Smooth muscle cell (in vitro differentiated cells): ENCODE measurements around the gene ZXDC. TPM values are rescaled to one million over a fixed set of nuclear protein-coding genes. Genes with fewer than 3 reads are reported as not detected.

Experiments used
- DNase-seq: peaks from one replicate; lab custom pipeline; 2025; ENCODE audit not compliant: unreplicated experiment; lab: John Stamatoyannopoulos, UW
- H2AFZ ChIP-seq: fragments of 200-600 bp; sonication (generic); 2 replicates; pipeline ENCODE4 v1.6.0; 2016; ENCODE audit warnings: antibody characterized with exemption, low read depth, mild to moderate bottlenecking
- H3F3A ChIP-seq: fragments of 200-600 bp; sonication (generic); 2 replicates; pipeline ENCODE4 v1.6.0; 2017; ENCODE audit warnings: antibody characterized with exemption, low read depth
- H3K27ac ChIP-seq: fragments of 200-600 bp; sonication (generic); 2 replicates; pipeline ENCODE4 v1.5.1; 2016; ENCODE audit warnings: low read depth, mild to moderate bottlenecking
- H3K27me3 ChIP-seq: fragments of 200-600 bp; sonication (generic); 2 replicates; pipeline ENCODE4 v1.6.1; 2016; ENCODE audit warnings: low read depth, mild to moderate bottlenecking
- H3K36me3 ChIP-seq: fragments of 200-600 bp; sonication (generic); 2 replicates; pipeline ENCODE4 v1.5.1; 2016; ENCODE audit warnings: low read depth
- H3K4me1 ChIP-seq: fragments of 200-600 bp; sonication (generic); 2 replicates; pipeline ENCODE4 v1.5.1; 2016; ENCODE audit warnings: low read depth
- H3K4me2 ChIP-seq: fragments of 200-600 bp; sonication (generic); 2 replicates; pipeline ENCODE4 v1.6.0; 2016; ENCODE audit warnings: mild to moderate bottlenecking
- H3K4me3 ChIP-seq: fragments of 200-600 bp; sonication (generic); 2 replicates; pipeline ENCODE4 v1.5.1; 2016; ENCODE audit warnings: mild to moderate bottlenecking
- H3K79me2 ChIP-seq: fragments of 200-600 bp; sonication (generic); 2 replicates; pipeline ENCODE4 v1.6.0; 2016; ENCODE audit warnings: low read depth, mild to moderate bottlenecking
- H3K9ac ChIP-seq: fragments of 200-600 bp; sonication (generic); 2 replicates; pipeline ENCODE4 v1.6.0; 2016; ENCODE audit warnings: low read depth
- H3K9me3 ChIP-seq: fragments of 200-600 bp; sonication (generic); replicated peaks from 2 replicates; pipeline ENCODE4 v1.5.1; 2016; ENCODE audit warnings: low read depth
- H4K20me1 ChIP-seq: fragments of 200-600 bp; sonication (generic); 2 replicates; pipeline ENCODE4 v1.6.0; 2016; ENCODE audit warnings: low read depth
- CTCF ChIP-seq: fragments of 200-600 bp; sonication (generic); IDR thresholded peaks from 2 replicates; pipeline ENCODE4 v1.5.1; 2017; ENCODE audit warnings: borderline replicate concordance, mild to moderate bottlenecking, antibody characterized with exemption; ENCODE audit not compliant: insufficient read depth, poor library complexity, severe bottlenecking
- WGBS: methylation state at CpG from one replicate; pipeline ENCODE4 v1.1.7; 2016; ENCODE audit warnings: low lambda C conversion rate; 5-methylcytosine and 5-hydroxymethylcytosine counted together
- polyA plus RNA-seq: library from polyadenylated mRNA; unstranded; fragments of >200 nt; fragmentation: Nextera tagmentation; extraction: Ambion mirVana; gene quantifications from 2 replicates; pipeline ENCODE4 v1.2.1, GENCODE V29; 2016
- total RNA-seq: library from RNA; depleted of rRNA; stranded (reverse); fragments of >200 nt; gene quantifications from 2 replicates; pipeline ENCODE4 v1.2.3, GENCODE V29; 2014

ZXDC gene
- total and polyA plus RNA-seq, 2 experiments from 2014 or later: 9.2 to 20.4 TPM

GRCh38 chr3:126441256-126441880 lies 34.3 kb downstream of the ZXDC start:
- WGBS: 94% methylated on average over 15 of the region's 20 CpGs
- no peak overlapping the region for H3K27ac ChIP-seq
- no peaks in the 10 kb centered on the region for H3F3A ChIP-seq
- H3K9ac ChIP-seq: no peak overlapping the region
- no peak overlapping the region for H3K4me2 ChIP-seq
- DNase-seq: no peak
- no peak overlapping the region for H2AFZ ChIP-seq
- H3K27me3 ChIP-seq: no peaks in the 10 kb centered on the region
- no peaks in the 10 kb centered on the region for H3K36me3 ChIP-seq
- H3K4me3 ChIP-seq: no peak overlapping the region
- H3K9me3 ChIP-seq: no peaks in the 10 kb centered on the region
- peaks cover 3% of the 10 kb centered on the region for H3K4me1 ChIP-seq
- no peak for TF ChIP-seq CTCF
- no peaks in the 10 kb centered on the region for H4K20me1 ChIP-seq
- no peaks in the 10 kb centered on the region for H3K79me2 ChIP-seq

- H3K27ac ChIP-seq: no peak overlapping the region
- no peaks in the 10 kb centered on the region for H3K27me3 ChIP-seq
- H3K36me3 ChIP-seq: no peaks in the 10 kb centered on the region
- no peak overlapping the region for H3K9ac ChIP-seq
- no peak overlapping the region for H2AFZ ChIP-seq
- no peak for TF ChIP-seq CTCF
- H3F3A ChIP-seq: no peaks in the 10 kb centered on the region
- H4K20me1 ChIP-seq: no peaks in the 10 kb centered on the region
- H3K4me1 ChIP-seq: peaks cover 3% of the 10 kb centered on the region
- H3K9me3 ChIP-seq: no peaks in the 10 kb centered on the region
- no peaks in the 10 kb centered on the region for H3K79me2 ChIP-seq
- H3K4me3 ChIP-seq: no peak overlapping the region
- no peak overlapping the region for H3K4me2 ChIP-seq
- DNase-seq: no peak
- WGBS: 93% methylated on average over 8 of the region's 9 CpGs
Measured at GRCh38 chr3:126440709-126440995, 35.0 kb downstream of the ZXDC start.

- Histone ChIP-seq H3K4me2 (no peak overlapping the region), H3K9ac (no peak overlapping the region), H2AFZ (no peak overlapping the region), H3K27ac (no peak overlapping the region), H3K4me3 (no peak overlapping the region), H3K79me2 (no peaks in the 10 kb centered on the region), H3K9me3 (no peaks in the 10 kb centered on the region), H3K4me1 (peaks cover 3% of the 10 kb centered on the region), H4K20me1 (no peaks in the 10 kb centered on the region), H3K36me3 (no peaks in the 10 kb centered on the region), H3F3A (no peaks in the 10 kb centered on the region), H3K27me3 (no peaks in the 10 kb centered on the region)
- no peak for DNase-seq
- WGBS: 91% methylated on average over 12 of the region's 12 CpGs
- TF ChIP-seq CTCF: no peak
Measured at GRCh38 chr3:126439968-126440708, 35.6 kb downstream of the ZXDC start.

GRCh38 chr3:126439346-126439967 lies 36.2 kb downstream of the ZXDC start:
- Histone ChIP-seq H3K4me3 (no peak overlapping the region), H4K20me1 (no peaks in the 10 kb centered on the region), H2AFZ (no peak overlapping the region), H3K36me3 (no peaks in the 10 kb centered on the region), H3K27me3 (no peaks in the 10 kb centered on the region), H3K9me3 (no peaks in the 10 kb centered on the region), H3F3A (no peaks in the 10 kb centered on the region), H3K4me2 (no peak overlapping the region), H3K27ac (no peak overlapping the region), H3K9ac (no peak overlapping the region), H3K4me1 (peaks cover 3% of the 10 kb centered on the region), H3K79me2 (no peaks in the 10 kb centered on the region)
- no peak for DNase-seq
- WGBS: 96% methylated on average over 15 of the region's 15 CpGs
- TF ChIP-seq CTCF: no peak
